Fibroblast of lung (primary cell): ENCODE results near the gene SFT2D1.

Experiments
- EZH2 ChIP-seq: IDR thresholded peaks from 2 replicates; pipeline ENCODE4 v1.5.1; 2012; ENCODE audit warnings: low read length, control low read depth, mild to moderate bottlenecking; ENCODE audit errors: missing control alignments
- TF ChIP-seq, protein P1 (sequence below), 2 donors: IDR thresholded peaks in 1 of 2; conservative IDR thresholded peaks in 1 of 2; 1 replicate in 1 of 2; 2 replicates in 1 of 2; pipeline ENCODE4 v1.5.1; 2011 to 2012; ENCODE audit warnings: low read length in 2 of 2, control low read depth in 1 of 2, inconsistent platforms in 1 of 2, low read depth in 1 of 2, mild to moderate bottlenecking in 1 of 2

DNA sequence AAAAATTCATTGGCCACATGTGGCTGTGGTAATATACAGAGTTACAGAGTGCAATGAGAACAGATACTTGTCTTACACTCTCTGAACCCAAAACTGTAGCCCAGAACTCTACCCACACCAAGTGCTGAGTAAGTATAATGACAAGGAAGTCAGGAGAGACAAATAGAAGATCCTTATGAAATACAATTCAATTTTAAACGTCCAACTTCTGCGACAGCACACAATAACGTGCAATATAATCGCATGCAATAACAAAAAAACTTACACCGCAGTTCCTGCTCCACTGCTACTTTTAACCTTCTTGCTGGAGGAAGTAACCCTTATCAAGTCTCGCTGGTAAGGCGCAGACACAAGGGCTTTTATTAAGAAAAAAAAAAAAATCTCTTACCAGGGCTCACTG, 881 bp downstream of the SFT2D1 start:
- TF ChIP-seq, protein P1, sequence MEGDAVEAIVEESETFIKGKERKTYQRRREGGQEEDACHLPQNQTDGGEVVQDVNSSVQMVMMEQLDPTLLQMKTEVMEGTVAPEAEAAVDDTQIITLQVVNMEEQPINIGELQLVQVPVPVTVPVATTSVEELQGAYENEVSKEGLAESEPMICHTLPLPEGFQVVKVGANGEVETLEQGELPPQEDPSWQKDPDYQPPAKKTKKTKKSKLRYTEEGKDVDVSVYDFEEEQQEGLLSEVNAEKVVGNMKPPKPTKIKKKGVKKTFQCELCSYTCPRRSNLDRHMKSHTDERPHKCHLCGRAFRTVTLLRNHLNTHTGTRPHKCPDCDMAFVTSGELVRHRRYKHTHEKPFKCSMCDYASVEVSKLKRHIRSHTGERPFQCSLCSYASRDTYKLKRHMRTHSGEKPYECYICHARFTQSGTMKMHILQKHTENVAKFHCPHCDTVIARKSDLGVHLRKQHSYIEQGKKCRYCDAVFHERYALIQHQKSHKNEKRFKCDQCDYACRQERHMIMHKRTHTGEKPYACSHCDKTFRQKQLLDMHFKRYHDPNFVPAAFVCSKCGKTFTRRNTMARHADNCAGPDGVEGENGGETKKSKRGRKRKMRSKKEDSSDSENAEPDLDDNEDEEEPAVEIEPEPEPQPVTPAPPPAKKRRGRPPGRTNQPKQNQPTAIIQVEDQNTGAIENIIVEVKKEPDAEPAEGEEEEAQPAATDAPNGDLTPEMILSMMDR (conservative IDR thresholded peaks at IDR 0.05 in 1 of 2, IDR thresholded peaks at IDR 0.05 in 1 of 2; ENCODE audit: low read depth in 1 of 2, low read length in 2 of 2): no peak
- TF ChIP-seq EZH2: no peak
